GM19463 (cell line): ENCODE results near the gene CADPS.

ENCODE experiments used
- ATAC-seq: cut with Tn5 transposase; IDR thresholded peaks from one replicate; pipeline ENCODE4 v1.9.1; 2021; ENCODE audit warnings: mild to moderate bottlenecking, moderate library complexity; ENCODE audit not compliant: unreplicated experiment

CADPS gene

DNA sequence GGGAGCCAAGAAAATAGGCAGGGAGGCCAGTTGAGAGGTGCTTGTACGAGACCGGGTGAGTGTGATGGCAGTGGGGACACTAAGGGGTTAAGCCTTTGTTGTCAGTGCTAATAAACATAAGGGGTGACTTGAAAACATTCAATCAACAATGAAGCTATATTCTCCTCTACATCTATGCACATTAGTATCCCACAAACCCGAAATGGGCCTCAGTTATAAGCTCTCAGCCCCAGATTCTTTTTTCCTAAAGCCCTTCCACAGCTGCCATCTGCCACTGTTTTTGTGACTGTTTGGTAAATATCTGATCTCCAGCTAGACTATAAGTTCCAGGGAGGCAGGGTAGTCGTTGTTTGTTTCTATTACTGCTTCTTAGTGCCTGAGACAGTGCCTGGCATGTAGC lies 118.2 kb downstream of the CADPS start:
- no peak for ATAC-seq

DNA sequence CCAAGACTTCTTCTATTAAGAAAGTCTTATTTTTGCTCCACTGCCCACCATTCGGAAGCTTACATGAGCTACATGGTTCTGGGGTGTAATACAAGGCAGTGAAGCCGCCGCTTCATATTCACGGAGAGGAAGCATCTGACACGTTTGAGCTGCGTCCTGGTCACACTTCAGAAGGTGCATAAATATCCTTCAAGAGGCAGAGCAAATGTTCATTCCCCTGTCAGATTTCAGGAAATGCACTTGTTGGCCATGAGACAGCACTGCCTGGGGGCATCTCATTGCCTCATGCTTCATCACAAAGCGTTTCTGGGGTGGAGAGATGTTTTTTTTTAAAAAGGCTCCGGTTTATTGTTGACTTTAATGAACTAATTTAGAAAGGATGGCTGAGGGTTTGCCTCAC lies 119.9 kb downstream of the CADPS start:
- no peak for ATAC-seq

DNA sequence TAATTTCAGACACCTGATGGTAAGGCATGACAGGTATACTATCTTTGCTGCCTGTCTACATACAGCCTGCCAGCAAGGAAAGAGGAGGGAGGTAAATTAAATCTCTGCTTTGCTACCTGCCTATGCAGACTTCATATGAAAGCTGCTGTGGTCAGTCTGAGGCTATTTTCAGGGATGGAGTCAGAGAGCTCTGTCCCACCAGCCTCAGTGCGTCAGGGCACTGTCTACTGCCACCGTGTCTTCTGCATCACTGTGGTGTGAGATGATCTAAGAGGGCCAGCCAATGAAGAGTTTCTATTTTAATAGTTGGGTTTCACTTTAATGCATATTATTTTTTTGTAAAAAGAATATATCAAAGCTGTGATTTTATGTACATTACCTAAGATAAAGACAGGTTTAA lies 125.6 kb downstream of the CADPS start:
- ATAC-seq: no peak

DNA sequence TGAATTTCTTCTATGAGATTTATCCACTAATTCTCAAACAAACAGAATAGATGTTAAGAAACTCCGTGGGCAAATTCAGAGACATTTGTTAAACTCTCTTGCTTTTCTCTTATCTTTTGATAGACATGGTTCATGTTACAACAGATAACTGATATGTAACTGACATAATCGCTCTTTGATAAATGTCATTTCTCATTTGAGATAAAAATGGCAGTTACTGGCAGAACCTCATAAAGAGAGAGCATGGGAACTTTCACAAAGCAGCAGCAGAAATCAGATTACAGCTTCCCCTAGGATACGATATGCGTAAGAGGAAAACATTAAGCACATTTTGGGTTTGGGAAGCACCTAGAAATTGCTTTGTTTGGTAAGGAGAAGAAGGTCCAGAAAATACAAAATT lies 126.1 kb downstream of the CADPS start:
- no peak for ATAC-seq

DNA sequence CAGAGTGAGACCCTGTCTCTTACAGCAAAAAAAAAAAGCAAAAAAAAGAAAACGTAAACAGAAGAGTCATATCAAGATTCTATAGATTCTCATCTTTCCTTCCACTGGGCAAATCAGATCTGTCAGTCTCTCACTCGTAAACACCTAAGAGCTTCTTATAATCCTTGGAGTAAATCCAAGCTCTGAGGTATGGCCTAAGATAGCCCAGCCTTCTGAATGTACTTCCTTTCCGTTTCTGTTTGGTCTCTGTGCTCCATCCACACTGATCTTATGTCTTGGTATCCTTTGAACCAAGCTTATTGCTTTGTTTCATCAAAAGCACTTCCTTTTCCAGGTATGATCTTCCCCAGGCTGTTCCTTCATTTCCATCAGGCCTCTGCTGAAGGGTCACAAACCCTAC lies 137.8 kb downstream of the CADPS start:
- ATAC-seq: no peak

DNA sequence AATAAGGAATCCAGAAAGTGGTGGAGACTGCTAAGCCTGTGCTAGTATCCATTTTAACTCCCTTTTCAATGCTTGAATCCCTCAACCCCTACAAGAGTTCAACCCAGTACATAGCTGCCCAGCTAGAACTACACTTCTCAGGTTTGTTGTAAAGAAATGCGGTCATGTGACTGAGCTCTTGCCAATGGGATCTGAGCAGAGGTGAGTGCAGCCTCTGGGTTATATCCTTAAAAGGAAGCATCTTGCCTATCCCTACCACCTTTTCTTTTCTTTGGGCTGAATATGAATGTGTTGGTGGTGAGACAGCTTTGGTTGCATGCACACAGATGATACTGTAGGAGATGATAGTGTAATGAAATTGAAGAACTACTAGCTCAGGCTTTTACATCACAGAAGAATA lies 139.7 kb downstream of the CADPS start:
- ATAC-seq: no peak

DNA sequence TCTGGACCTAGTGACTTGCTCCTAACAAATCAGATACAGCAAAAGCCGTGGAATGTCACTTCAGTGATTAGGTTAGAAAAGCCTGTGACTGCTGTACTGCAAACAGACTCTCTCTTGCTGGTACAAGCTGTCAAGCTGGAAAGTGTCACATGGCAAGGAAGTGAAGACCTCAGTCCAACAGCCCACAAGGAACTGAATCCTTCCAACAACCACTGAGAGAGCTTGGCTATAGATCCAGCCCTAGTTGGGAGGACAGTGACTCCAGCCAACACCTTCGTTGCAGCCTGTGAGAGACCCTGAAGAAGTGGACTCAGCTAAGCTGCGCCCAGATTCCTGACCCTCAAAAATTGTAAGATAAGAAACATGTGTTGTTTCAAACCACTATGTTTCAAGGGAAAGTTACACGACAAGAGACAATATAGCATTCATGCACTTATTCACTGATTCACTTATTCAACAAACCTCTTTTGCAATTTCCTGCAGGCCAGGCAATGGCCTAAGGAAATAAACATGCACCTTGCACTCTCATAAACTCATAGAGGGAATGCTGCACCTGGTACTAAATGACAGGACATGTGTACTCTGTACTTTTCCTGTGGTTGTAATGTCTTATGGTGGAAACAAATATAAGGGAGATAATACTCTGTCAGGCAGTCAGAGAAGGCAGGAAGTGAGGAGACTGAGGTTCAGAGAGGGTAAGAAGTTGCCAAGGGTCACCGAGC lies 142.9 kb downstream of the CADPS start:
- ATAC-seq: no peak

DNA sequence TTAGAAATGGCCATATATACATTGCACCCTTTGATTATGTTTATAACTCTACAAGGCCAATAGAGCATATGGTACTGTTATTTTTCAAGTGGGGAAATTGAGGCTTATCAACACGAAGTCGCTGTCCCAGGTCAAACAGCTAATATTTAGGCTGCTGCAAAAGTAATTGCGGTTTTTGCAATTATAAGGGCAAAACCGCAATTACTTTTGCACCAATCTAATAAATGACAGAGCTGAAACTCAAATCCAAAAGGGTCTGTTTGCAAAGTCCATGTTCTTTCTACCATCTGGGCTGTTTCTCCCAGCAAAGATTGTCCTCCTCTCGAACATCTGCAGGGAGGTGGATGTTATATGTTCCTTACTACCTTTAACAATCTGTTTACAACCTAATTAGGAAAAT lies 147.2 kb downstream of the CADPS start:
- ATAC-seq: no peak

DNA sequence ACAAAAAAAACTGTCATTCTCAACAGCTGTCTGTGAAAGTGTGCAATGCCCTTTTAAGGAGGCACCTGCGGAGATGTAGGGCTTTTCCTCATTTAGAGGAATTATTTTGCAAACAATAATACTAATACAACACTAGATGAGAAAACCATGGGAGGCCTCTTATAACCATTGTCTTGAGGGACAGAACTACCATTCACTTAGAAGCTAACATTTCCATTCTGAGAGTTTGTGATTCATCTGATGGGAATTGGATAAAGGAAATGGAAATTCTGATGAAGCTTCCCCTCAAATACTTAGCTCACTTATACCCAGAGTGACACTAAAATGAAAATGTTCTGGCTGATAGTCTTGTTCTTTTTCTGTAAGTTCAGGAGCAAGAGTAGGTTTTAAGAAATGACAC lies 147.7 kb downstream of the CADPS start:
- no peak for ATAC-seq

DNA sequence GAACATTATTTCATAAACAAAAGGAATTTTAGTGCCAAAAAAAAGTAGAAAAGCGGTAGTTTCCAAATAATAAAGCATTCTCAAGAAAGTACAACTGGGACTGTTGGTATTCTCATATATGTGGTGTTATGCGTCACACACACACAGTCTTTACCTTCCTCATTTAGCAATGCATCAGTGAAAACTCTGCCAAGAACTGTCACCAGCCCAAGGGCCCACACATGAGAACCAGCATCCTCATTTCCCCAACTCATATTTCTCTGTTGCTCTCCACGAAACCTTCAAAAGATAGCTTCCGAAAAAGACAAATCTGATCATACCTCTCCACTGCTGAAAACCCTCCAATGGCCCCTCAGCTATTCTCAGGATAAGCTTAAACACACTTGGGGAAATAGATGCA lies 150.7 kb downstream of the CADPS start:
- no peak for ATAC-seq

DNA sequence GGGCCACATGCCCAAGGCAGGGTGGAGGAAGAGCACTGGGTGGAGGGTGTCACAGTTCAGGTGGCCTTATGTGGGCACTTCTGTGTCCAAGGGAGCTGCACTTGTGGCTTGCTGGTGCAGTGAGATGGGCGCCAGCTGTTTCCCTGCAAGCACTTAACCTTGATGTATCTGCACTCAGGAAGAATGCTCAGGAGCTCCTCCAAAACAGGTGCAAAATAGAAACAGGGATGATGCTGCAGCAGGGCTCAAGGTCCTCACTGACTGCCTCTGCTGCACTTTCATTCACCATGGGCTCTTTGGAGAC lies 151.3 kb downstream of the CADPS start:
- ATAC-seq: no peak

DNA sequence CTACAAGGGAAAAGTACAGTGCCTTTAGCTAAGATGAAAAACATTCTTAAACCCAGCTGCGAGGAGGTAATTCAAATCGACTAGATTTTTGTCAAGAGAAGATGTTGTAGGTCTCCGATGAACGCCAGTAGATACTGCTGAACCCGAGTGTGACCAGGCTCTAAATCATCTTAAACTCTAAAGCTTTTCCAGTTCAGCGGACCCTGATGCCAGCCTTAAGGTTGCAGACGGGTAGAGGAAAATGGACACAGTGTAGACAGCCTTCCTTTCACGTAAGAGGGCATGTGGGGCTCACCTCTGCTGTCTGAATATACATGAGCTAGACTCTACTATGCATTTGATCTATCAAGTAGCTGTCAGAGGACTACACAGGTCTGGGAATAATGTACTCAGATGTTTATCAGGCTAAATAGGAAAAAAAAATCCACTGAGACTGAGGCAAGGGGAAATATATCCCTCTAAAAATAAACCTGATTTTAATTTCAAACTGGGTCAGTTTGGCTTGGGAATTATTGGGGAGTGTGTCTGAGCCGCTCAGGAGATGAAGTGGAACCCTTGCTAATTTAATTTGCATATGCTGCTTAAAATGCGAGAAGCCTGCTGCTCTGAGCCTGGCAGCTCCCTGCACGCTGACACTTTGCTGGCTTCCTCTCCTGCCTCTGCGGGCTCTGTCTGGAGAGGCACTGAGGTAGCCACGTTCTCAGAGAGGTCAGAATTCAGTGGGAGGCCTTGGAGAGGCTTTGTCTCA lies 151.9 kb downstream of the CADPS start:
- no peak for ATAC-seq

DNA sequence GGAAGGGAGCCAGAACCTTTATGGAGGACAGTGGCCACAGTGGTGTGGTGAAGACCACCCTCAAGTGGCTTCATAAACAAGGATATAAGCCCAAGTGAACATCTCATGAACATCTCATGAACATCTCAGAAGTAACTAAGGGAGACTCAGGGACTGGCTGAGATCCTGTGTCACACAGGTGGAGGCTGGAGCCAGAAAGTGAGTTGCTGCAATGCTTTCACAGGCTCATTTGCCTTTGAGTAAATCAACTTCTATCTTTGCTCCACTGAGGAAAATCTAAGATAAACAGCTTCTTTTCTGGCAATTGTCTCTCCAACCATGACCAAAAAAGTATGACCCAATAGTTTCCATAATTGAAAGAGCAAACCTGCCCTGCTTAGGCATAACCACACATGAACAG lies 152.9 kb downstream of the CADPS start:
- no peak for ATAC-seq

DNA sequence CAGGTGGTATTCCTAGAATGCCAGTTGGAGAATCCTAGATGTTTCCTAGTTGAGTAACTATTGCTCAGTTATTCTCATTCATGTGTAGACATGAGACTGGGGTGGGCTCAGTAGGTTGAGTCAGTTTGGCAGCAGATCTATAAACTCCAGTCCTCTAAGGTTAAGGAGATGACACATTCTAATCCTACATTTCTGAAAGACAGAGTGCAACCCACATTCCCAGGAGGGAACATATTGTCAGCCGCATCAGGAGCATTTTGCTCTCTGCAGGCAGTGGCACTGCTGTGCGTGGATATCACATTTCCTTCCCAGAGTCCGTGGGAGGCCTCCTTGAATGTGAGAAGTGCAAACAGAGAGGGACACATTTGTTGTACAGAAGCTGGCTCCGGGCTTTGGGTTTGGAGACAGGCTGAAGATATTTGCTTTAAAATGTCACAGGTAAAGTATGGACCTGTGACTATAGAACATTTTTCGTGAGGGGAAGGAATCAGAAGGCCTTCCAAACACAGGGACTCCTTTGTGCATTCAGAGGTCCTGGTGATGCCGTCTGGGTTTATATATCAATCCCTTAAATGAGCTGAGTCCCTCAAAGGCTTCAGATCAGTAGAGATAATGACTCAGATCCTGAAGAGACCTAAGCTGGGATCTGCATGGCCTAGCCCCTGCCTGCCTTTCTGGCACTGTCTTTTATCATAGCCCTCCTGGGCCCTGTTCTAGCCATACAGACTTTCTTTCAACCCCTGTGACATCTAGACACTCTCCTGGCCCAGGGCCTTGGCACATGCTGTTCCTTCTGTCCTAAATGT lies 156.5 kb downstream of the CADPS start:
- ATAC-seq: no peak

DNA sequence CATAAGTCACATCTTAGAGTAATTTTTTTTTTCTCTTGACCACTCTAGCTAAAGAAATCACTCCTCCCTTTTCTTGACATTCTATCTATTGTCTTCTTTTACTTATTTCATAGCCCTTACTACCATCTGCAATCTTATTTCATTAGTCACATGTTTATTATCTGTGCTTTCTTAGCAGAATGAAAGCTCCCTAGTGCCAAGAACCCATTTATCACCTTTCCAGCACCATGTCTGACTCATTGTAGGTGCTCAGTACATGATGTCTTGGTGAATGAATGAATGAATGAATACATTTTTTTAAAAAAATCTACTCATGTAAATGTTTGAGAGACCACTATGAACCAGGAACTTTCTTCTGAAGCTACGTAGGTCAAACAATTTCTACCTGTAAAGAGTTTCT lies 157.2 kb downstream of the CADPS start:
- ATAC-seq: no peak

DNA sequence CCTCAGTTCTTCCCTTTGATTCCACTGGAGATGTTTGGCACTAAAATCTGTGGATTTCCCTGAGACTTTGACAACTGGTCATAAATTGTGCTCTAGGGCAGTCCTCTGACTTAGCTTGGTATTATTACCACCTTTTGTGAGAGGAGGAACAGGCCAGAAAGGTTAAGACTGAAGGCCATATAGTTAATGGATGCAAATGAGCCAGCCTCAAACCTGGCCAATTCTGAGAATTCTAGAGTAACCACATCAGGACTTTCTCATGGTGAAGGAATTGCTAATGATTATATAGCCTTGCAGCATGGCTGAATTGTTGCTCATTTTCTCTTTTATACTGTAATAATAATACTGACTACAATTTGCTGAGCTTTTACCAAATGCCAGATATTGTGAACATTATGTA lies 162.5 kb downstream of the CADPS start:
- no peak for ATAC-seq

DNA sequence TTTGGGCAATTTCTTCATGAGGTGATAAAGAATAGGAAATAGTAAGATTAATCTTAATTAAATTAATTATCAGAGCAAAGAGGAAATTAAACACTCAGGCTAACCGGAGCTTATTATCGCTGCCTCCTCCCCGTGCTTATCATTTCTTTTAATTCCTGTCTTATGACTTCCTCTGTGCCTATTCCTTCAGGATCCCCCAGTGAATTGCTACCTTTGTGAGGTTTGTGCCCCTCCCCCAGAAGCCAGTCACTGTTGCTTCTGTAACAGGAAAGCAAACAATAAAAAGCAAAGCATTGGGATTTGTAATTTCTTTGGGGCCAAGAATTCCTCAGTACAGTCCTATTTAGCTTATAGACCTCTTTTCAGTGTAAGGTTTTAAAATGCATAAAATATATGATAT lies 164.5 kb downstream of the CADPS start:
- ATAC-seq: no peak

DNA sequence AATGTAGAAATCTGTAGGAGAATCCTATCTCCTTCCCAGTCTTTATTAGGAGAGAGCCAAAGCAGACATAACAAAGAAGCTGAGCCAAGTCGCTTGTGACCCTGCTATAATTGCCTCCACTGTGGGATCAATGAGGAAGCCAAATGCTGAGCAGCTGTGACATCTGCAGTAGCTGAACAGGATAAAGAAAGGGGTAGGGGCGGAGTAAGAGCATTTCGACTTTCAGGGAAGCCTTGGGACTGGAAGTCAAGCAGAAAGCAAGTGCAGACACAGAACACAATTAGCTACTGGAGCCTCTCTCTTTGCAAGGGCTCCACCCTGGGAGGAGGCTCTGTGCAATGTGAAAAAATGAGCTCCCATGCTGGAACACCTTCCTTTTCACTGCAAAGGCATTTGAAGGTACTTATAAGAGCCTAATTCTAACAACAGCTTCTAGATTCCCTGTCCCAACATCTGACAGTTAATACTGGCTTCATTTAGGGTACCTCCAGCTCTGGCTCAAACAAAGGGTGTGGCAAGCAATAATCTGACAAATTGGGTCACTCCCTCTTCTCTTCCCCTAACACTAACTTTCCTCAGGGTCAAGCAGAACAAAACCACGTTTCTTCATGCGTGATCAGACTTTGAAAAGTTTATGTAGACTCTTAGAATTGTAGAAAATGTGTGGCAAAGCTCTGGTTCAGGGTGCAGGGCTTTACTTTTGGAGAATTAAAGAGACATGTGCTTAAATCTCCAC lies 166.4 kb downstream of the CADPS start:
- ATAC-seq: no peak

DNA sequence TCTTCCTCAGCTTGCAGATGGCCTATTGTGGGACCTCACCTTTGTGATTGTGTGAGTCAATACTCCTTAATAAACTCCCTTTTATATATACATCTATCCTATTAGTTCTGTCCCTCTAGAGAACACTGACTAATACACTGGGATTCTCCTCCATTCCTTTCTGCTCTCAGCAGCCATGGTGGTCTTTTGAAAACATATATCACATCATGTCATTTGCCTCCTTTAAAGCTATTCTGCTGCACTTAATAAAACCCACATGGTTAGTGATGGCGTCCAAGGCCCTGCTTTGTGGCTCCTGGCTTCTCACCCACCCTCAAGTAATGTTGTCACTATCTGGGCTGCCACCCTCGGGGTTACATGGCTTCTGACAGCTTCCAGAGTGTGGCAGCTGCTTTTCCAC lies 169.5 kb downstream of the CADPS start:
- no peak for ATAC-seq

DNA sequence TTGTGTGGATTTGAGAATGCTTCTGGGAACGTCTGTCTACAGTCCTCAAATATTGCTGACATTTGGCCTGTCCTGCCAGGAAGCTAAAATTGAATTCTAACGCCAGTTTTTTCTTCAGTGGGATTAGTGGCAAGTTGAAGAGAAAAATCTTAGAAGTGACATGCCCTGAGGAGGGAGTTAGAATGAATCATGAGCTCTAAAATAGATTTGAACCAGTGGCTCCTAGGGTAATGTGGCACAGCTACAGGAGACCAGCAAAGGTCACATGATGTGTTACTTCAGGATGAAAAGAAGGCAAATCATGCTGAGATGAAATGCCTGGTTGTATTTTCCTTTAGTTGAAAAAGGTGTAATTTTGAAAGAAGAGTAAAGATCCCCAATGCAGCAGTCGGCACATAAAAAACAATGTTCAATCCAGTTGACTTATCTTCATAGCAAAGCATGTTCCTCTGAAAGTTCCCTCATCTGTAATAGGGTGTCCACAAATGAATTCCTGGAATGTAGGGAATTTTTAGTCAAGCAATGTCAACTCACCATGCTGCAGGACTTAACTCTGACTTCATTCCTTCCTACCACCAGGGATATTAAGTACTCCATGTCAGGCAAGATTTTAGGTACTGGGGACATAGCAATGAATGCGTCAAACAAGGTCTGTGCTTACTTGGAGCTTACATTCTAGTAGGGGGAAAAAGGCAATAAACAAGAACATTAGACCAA lies 171.6 kb downstream of the CADPS start:
- no peak for ATAC-seq

DNA sequence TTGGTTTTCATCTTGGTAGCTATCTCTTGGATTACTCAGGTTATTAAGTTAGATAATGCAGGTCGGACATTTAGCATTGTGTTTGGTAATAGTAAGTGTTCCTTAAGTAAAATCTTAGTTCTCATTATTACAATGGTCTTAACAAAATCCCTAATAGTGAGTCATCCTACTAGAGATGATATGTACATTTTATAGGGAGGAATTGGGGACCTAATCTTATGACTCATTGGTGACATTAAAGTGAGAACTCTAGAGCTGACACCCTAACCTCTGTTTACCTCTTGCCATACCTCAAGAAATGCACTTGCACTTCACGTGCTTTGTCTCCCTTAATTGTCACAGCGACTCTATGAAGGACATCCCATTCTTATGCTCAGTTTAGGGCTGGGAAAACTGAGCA lies 174.9 kb downstream of the CADPS start:
- no peak for ATAC-seq
